GM18870 (cell line): ENCODE data around the gene RABIF.
"Not testable (repeated sequence)": the region's sequence is repeated elsewhere in the genome, so short reads cannot be mapped to it uniquely, and the experiment has no call there.

Experiments
- ATAC-seq: cut with Tn5 transposase; IDR thresholded peaks from one replicate; pipeline ENCODE4 v1.9.1; 2021; ENCODE audit warnings: moderate library complexity; ENCODE audit not compliant: unreplicated experiment

RABIF gene

DNA sequence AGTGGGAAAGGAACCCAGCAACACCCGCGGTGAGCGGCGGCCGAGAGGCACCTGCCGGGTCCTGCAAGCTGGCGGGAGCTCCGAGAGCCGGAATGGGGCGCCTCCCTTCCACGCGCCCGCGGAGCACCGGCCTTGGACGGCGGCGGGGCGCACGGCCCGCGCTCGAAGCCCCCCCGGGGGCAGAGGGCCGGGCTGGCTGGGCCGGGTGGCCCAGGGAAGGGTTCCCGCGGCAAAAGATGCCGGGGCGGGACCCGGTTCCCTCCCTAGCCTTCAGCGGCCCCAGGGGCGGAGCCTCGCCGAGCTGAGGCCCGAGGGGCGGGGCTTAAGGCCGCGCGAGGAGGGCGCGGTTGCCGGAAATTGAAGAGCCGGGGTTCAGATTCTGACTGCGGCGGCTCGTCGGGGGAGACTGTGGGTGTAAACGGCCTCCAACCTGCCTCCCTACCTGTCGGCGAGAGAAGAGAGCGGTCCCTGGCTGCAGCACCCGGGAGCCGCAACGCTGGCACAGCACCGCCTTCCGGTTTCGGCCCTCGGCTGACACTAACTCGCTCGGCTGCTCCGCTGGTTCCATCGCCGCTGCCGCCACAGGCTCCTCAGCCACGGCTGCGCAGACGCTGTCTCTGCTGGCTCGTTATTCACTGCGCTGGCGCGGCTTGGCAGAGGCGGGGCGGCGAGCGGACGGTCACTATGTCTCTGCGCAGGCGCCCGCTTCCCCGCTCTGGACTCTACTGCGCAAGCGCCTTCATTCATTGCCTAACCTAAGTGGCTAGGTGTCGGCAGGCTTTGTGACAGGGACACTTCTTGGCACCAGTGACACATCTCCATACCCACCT lies at the start of gene RABIF:
TSS of gene RABIF (minus strand) at position 619 of the 830 bp plus-strand sequence. CDS start at position 568, 51 bp downstream.
- peak; percentile 85 for ATAC-seq

DNA sequence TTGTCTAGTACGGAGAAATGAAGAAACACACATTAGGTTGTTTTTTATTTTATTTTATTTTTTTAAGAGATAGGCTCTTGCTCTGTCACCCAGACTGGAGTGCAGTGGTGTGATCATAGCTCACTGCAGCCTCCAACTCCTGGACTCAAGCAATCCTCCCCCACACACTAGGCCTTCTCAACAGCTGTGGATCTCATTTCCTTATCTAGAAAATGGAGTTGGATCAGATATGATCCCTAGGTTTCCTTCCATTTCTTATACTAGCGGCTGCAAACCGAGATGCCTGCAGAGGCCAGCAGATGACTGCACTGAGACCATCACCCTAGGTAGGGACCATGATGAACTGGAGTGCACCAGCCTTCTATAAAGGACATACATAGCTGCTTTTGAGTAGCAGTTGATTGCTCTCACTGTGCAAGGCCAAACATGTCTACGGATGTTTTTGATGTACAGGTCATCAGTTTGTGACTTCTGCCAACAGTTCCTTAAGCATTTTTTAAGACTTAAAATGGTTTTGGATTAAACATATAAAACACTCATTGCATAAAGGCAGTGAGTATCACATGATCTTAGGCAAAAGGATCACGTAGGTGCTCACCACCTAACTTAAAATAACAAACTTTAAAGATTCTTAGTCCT lies 49.5 kb upstream of the RABIF start:
- ATAC-seq, result no peak

DNA sequence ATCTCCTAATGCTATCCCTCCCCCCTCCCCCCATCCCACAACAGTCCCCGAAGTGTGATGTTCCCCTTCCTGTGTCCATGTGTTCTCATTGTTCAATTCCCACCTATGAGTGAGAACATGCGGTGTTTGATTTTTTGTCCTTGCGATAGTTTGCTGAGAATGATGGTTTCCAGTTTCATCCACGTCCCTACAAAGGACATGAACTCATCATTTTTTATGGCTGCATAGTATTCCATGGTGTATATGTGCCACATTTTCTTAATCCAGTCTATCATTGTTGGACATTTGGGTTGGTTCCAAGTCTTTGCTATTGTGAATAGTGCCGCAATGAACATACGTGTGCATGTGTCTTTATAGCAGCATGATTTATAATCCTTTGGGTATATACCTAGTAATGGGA lies 47.5 kb upstream of the RABIF start:
- not testable (repeated sequence) for ATAC-seq

DNA sequence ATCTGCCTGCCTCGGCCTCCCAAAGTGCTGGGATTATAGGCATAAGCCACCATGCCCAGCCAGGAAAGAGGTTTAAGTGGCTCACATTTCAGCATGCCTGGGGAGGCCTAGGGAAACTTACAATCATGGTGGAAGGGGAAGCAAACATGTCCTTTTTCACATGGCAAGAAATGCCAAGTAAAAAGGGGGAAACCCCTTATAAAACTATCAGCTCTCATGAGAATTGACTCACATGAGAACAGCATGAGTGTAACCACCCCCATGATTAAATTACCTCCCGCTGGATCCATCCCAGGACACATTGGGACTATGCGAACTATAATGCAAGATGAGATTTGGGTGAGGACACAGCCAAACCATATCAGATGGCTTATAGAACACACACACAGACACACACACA lies 46.9 kb upstream of the RABIF start:
- ATAC-seq, result no peak

DNA sequence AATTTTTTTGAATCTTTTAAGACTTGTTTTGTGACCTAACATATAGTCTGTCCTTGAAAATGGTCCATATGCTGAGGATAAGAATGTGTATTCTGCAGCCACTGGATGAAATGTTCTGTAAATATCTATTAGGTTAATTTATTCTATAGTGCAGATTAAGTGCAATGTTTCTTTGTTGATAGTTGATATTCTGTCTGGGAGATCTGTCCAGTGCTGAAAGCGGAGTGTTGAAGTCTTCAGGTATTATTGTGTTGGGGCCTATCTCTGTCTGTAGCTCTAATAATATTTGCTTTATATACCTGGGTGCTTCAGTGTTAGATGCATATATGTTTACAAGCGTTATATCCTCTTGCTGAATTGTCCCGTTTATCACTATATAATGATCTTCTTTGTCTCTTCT lies 45.8 kb upstream of the RABIF start:
- ATAC-seq, result no peak

DNA sequence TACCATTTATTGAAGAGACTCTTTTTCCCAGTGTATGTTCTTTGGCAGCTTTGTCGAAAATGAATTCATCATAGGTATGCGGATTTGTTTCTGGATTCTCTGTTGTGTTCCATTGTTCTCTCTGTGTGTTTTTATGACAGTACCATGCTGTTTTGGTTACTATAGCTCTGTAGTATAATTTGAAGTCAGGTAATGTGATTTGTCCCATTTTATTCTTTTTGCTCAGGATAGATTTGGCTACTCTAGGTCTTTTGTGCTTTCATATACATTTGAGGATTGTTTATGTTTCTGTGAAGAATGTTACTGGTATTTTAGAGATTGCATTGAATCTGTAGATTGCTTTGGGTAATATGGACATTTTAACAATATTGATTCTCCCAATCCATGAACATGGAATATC lies 43.5 kb upstream of the RABIF start:
- ATAC-seq, result no peak

DNA sequence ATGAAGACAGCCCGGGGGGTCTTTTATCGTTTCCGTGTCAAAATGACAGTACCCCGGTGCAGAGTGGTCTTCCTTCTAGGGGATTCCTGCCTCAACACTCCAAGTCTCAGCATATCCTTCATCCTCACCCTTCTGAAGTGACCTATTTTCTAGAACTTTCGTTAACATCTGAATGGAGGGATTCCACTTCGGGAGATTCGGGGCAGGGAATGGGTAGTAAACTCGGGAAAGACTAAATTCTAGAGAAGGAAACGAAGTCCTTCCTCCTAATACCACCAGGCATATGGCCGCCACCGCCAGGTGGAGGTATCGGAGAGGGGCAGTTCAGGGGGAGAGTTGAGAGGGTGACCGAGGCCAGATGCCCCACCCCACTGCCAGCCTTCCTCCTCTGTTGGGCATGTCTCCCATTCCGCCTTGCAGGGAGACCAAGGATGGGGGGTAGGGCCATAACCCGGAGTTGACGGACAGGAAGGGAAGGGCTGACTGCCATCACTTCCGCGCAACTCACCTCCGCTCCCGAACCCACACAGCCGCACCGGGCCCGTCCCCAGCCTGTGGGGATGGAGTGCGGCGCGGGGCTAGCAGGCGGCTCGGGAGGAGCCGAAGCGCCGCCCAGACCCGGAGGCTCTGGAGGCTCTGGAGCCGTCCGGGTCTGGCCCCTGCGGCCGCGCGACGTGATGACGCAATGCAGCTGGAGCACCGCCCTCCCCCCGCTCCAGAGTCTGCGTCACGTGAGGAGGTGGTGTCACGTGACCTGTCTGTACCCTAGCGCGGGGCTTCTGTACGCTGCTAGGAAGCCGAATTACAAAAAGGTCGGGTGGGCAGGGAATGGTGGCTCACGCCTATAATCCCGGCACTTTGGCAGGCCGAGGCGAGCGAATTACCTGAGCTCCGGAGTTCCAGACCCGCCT lies 37.9 kb upstream of the RABIF start, which contains the start of gene KLHL12:
TSS of gene KLHL12 (minus strand) at position 654 of the 911 bp plus-strand sequence. CDS start 2,072 bp downstream, outside the sequence.
- peak; percentile 61 for ATAC-seq

DNA sequence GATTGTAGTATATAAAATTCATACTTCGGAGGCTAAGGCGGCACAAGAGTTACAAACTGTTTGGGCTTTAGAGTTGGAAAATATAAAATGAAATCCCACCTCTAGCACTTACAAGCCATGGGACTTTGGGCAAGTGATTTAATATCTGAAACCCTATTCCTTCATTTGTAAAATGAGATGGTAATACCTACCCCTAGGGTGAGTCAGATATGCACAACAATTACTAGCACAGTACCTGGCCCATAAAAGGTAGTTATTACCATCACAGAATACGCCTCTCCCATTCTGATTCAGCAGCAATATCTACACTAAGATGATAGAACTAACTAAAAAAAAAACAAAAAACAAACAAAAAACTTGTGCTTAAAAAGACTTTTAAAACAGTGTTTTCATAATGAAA lies 34.6 kb upstream of the RABIF start:
- ATAC-seq, result no peak

DNA sequence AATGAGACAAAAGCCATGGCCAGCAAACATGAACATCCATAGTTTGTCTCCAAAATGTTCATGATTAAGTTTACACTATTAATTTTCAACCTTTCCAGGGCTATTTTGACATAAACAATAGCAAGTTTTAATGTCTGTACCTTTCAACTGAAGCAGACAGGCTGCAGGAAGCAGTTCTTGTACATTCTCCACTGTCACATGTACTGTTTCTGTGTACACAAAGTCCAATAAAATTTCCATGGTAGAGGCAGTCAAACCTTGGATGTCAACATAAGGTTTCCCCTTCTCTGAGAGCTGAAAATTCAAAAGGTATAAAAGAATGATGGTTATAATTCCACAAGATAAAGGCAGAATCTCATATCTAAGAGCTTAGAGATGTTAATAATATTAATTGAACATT lies 30.7 kb upstream of the RABIF start:
- ATAC-seq, result no peak

DNA sequence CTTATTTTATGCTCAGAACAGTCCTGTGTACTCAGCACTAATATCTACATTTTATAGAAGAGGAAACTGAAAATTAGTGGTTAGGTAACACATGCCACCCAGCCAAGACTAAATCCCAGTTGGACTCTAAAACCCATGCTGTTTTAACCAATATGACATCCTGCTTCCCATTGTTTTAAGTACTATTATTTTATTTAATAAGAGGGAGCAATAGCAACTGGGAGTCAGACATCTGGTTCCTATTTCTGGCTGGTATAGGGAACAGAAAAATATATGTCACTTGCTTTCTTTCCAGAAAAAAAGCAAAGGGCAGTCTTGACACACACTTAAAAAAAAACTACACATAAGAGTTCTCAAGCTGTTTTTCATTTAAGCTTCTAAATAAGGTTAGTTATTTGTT lies 26.2 kb upstream of the RABIF start:
- no peak for ATAC-seq

DNA sequence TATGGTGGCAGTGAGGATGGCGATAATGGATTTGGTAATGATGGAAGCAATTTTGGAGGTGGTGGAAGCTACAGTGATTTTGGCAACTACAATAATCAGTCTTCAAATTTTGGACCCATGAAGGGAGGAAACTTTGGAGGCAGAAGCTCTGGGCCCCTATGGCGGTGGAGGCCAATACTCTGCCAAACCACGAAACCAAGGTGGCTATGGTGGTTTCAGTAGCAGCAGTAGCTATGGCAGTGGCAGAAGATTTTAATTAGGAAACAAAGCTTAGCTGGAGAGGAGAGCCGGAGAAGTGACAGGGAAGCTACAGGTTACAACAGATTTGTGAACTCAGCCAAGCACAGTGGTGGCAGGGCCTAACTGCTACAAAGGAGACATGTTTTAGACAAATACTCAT lies 23.5 kb upstream of the RABIF start:
- ATAC-seq, result not testable (repeated sequence)

DNA sequence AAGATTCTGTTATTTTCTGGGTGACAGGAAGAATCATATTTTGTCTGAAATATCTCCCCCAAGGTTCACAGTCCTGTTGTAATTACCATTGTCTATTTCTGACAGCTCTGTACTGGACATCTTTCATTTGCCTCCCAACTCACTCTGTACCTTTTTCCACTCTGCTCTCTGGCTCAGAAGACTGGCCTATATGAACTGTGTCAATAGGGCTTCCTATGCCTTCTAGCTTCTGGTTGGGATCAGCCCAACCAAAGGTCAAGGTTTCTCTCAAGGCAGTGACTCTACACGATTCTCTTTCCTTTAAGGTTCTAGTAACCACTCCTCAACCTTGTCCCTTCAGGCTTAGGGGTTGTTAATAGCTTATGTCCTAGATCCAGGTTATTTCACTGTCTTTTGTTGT lies 20.5 kb upstream of the RABIF start:
- ATAC-seq, result no peak

DNA sequence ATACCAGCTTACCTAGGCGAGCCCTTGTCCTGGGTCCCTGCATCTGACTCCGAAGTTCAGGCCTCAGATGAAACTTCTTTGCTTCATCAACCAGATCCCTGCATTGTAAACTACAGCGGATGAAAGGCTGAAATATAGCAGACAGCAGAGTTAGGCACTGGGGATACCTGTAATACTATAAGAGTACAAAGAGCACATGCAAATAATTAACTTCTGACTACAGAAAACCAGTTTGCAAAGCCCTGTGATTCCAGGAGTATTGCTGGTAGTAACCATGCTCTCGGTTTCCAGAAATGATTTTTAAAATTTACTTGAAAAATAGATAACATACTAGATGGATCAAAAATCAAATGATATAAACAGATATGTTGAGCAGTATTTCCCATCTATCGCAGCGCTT lies 20.0 kb upstream of the RABIF start:
- no peak for ATAC-seq

DNA sequence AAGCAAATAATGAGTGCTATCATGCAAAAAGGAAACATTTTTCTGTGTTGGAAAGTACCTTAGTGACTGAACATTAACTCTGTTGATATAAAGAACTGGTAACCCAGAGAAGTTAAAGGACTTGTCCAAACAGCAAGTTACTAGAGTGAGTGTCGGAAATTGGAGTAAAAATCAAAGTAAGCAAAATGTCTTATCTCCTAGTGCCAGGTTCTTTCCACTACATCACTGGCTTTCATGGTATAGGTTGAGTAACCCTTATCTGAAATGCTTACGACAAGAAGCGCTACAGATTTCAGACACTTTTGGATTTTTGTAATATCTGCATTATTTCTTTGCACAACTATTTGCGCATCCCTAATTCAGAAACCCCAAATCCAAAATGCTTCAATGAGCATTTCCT lies 16.4 kb upstream of the RABIF start:
- ATAC-seq, result no peak

DNA sequence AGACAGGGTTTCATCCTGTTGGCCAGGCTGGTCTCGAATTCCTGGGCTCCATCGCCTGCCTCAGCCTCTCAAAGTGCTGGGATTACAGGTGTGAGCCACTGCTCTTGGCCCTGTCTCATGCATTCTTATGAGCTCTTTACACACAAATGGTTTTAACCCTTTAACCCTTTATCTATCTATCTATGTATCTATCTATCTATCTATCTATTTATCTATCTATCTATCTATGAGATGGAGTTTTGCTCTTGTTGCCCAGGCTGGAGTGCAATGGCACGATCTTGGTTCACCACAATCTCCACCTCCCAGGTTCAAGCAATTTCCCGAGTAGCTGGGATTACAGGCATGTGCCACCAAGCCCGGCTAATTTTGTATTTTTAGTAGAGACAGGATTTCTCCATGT lies 14.9 kb upstream of the RABIF start:
- ATAC-seq, result not testable (repeated sequence)

DNA sequence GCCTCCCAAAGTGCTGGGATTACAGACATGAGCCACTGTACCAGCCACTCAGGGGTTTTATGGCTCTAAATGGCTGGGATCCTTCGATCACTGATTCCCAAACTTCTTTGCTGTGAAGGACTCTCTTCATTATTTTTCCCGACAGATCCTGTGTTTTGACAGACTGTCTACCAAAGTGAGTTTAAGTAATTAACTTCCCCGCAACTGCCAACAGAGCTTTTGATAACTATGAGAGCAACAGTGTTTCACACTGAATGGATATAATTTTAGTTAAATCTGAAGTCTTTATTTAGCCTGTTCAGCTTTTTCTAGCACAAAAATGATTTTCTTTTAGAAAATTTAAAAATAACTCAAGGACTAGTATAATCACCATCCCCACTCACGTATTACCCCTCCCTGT lies 12.6 kb upstream of the RABIF start:
- no peak for ATAC-seq

DNA sequence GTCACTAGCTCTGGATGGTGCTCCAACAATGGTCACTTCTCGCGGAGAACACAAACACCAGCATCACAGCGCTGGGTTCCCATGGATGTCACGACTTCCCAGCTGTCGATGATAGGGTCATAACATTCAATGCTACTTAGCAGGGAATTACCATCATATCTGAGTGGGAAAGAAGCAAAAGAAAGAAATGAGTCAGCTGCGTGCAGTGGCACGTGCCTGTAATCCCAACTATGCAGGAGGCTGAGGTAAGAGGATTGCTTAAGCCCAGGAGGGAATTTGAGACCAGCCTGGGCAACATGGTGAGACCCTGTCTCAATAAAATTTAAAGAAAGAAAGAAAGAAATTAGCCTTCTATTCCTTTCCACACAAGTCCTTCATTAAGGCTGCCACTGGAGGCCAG lies 3.6 kb upstream of the RABIF start:
- no peak for ATAC-seq

DNA sequence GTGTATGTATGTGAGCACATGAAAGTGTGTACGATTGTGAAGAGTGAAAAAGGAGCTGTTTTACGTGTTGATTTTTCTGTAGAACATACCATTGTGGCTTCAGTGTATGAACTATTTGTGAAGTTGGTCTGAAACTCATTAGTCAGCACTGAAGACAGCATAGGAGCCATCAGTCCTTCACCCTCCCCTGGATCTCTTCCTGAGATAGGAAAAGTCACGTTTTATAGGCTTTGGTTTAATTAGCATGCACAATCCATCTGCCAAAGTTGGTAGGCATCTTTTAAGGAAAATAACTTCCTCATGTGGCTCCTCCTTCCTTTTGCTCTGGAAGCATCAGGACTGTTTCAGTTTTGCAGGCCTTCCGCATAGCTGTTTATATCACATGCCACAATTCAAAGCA lies 1.4 kb upstream of the RABIF start:
- no peak for ATAC-seq

DNA sequence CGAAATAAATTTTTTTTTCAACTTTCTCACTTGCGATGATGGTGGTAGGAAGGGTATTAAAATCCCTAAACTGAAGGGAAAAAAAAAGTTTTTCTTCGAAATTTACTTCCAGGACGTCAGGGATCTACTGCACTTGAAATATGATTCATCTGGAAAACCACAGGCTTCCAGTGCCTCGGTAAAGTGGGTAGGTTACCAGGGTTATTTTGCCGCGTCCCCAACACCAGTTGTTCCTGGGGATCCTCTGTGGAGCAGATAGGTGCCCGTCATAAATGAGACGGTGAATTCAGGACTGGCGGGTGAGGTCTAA lies 773 bp downstream of the RABIF start:
- no peak for ATAC-seq

DNA sequence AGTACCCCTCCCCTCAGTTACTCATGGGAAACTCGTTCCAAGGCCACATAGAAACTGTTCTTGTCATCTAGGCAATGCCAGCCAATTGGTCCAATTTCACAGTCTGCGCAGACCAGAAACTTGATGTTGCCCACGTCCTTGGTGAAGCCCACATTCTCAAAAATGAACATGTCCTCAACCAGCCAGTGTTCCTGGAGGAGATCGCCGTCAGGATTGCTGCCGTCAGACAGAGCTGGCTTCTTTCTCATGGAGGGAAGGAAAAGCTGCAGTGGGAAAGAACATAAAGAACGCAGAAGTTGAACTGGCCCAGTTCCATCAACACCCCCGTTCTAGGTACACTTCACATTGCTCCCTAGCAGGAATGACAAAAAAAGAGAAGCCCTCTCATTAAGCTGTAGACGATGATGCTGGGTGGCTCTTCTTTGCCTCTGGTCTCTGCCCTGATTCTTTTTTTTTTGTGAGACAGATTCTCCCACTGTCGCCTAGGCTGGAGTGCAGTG lies 7.9 kb downstream of the RABIF start:
- ATAC-seq, result no peak

DNA sequence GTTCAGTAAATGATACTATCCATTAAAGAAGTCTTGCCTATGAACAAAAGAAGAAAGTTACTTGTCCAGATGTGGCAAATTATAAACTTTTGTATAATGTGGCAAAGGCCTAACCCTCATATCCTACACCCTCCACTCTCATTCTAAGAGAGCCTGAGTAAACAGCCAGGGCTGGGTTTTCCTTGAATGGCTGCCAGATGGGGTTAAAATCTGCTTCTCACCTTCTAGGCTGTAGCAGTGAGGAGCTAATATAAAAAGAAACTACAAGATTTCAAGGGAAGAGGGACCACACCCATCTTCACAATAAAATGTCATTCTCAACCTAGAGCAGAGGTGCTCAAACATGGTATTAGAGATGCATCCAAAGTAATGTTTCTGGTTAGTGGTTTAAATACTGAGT lies 8.9 kb downstream of the RABIF start:
- no peak for ATAC-seq
